SJSA1 (cell line): ENCODE results near the gene EXOC2. TPM values are rescaled to one million over a fixed set of nuclear protein-coding genes. Genes with fewer than 3 reads are reported as not detected.
"Not testable (repeated sequence)": the region's sequence is repeated elsewhere in the genome, so short reads cannot be mapped to it uniquely, and the experiment has no call there.

Experiments used
- DNase-seq, 2 experiments: peaks; one replicate each; pipeline ENCODE4 v3.0.0-alpha.2; 2015 to 2020; ENCODE audit warnings: low spot score in 2 of 2, low read depth in 1 of 2
- H3K27ac ChIP-seq: fragments of 250-450 bp; sonication (Bioruptor Pico); 2 replicates; pipeline ENCODE4 v1.5.1; 2020; ENCODE audit warnings: mild to moderate bottlenecking, moderate library complexity
- H3K27me3 ChIP-seq: fragments of 250-450 bp; sonication (Bioruptor Pico); replicated peaks from 2 replicates; pipeline ENCODE4 v1.5.1; 2020; ENCODE audit warnings: mild to moderate bottlenecking, moderate library complexity
- H3K36me3 ChIP-seq: fragments of 250-450 bp; sonication (Bioruptor Pico); 2 replicates; pipeline ENCODE4 v1.5.1; 2020; ENCODE audit warnings: mild to moderate bottlenecking
- H3K4me1 ChIP-seq: fragments of 250-450 bp; sonication (Bioruptor Pico); replicated peaks from 2 replicates; pipeline ENCODE4 v1.6.1; 2021; ENCODE audit warnings: mild to moderate bottlenecking
- H3K4me3 ChIP-seq: fragments of 250-450 bp; sonication (Bioruptor Pico); 2 replicates; pipeline ENCODE4 v1.5.1; 2020; ENCODE audit warnings: mild to moderate bottlenecking
- H3K9me3 ChIP-seq: fragments of 250-450 bp; sonication (Bioruptor Pico); replicated peaks from 2 replicates; pipeline ENCODE4 v1.5.1; 2020; ENCODE audit warnings: mild to moderate bottlenecking
- total RNA-seq: library from RNA; depleted of rRNA; stranded (reverse); fragments of >200 nt; shearing (Covaris generic); gene quantifications from 2 replicates; pipeline ENCODE4 v1.2.3, GENCODE V29; 2014

EXOC2 gene
- total RNA-seq, 1 experiment from 2014 or later: 86.5 TPM

GRCh38 chr6:562052-562676 lies 130.8 kb downstream of the EXOC2 start:
- Histone ChIP-seq H3K4me1 (peaks cover 10% of the 10 kb centered on the region), H3K36me3 (peaks cover 62% of the 10 kb centered on the region), H3K9me3 (no peaks in the 10 kb centered on the region), H3K27ac (no peak overlapping the region), H3K4me3 (no peak overlapping the region), H3K27me3 (no peaks in the 10 kb centered on the region)
- DNase-seq: no peak

GRCh38 chr6:561335-561734 lies 131.6 kb downstream of the EXOC2 start:
- H3K27me3 ChIP-seq, H3K9me3 ChIP-seq, DNase-seq, H3K4me3 ChIP-seq, H3K27ac ChIP-seq: not testable (repeated sequence)
- Histone ChIP-seq H3K4me1 (peaks cover 10% of the 10 kb centered on the region), H3K36me3 (peaks cover 68% of the 10 kb centered on the region)

DNA sequence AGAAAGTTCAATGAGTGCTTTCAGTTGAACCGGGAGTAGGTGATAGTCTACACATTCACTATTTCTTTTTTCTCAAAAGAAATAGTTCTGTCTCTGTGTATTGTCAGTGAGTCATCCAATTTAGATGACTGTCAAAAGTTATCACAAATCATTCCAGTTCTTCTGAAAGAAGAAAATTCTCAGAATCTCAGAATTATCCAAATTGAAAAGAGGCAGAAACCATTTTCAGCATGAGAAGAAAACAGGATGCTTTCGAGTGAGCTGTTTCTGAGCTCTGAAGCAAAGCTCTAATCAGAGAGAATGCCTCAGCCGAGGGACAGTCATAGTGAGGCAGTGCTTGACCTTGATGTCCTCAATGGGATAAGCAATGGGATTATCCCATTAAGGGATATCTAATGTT lies 134.0 kb downstream of the EXOC2 start:
- Histone ChIP-seq H3K4me3 (no peak overlapping the region), H3K4me1 (peaks cover 10% of the 10 kb centered on the region), H3K36me3 (peaks cover 84% of the 10 kb centered on the region), H3K9me3 (no peaks in the 10 kb centered on the region), H3K27ac (no peak overlapping the region), H3K27me3 (no peaks in the 10 kb centered on the region)
- DNase-seq: peak in 1 of 2 experiments; percentile 20

DNA sequence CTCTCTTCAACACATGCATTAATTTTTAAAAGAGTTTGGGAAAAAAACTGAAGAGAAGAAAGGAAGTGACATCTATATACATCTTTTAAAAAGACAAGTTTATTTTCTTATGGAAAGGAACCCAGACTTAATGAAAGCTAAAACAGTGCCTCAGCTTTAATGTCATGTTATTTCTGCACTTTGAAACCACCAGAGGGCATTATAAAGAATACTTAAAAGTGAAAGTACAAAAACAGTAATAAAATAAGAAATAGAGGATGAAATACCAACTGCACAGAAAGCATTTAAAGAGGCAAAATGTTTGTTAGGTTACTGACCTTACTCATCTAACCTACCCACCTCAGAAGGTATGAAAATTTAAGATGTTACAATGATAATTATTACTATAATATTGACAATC lies 134.8 kb downstream of the EXOC2 start:
- H3K9me3 ChIP-seq: no peaks in the 10 kb centered on the region
- H3K36me3 ChIP-seq: peaks cover 84% of the 10 kb centered on the region
- no peak for DNase-seq

DNA sequence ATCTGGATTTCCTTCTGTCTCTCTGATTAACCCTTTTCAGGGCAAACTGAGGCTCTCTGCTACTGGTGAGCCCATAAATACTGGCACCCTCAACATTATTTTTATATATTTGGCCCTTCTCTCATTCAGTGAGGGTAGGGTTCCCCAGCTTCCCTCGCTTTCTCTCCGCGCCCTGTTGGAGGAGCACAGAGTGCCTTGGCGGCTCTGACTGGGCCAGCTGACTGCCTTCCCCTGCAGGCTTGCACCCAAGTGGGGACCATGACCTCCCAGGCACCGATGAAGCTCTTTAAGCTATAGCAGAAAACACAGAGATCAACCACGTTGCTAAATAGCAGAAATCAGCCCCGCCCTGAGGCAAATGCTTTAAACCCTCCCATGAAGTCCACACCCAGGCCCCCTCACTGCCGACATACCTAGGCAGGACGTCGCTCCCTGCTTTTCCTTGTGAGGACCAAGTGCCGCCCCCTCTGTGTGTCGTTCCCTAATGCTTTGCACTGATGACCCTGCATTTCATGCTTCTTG lies 141.0 kb downstream of the EXOC2 start:
- Histone ChIP-seq H3K4me3 (no peak overlapping the region), H3K9me3 (no peaks in the 10 kb centered on the region), H3K27ac (no peak overlapping the region), H3K27me3 (no peaks in the 10 kb centered on the region), H3K36me3 (peaks cover 73% of the 10 kb centered on the region), H3K4me1 (peaks cover 7% of the 10 kb centered on the region)
- DNase-seq: no peak

More for the DNA sequence above, 134.8 kb downstream of the EXOC2 start:
- no peak overlapping the region for H3K27ac ChIP-seq
- no peaks in the 10 kb centered on the region for H3K27me3 ChIP-seq
- H3K4me3 ChIP-seq: no peak overlapping the region
- H3K4me1 ChIP-seq: peaks cover 10% of the 10 kb centered on the region

- H3K9me3 ChIP-seq: no peaks in the 10 kb centered on the region
- peaks cover 7% of the 10 kb centered on the region for H3K4me1 ChIP-seq
- H3K27ac ChIP-seq: no peak overlapping the region
- peak; percentile 60 to 84 for DNase-seq
- no peak overlapping the region for H3K4me3 ChIP-seq
- H3K27me3 ChIP-seq: no peaks in the 10 kb centered on the region
- H3K36me3 ChIP-seq: peaks cover 73% of the 10 kb centered on the region
These were observed 141.5 kb downstream of the EXOC2 start for GRCh38 chr6:551405-551804.

GRCh38 chr6:549906-550305 lies 143.0 kb downstream of the EXOC2 start:
- peaks cover 7% of the 10 kb centered on the region for H3K4me1 ChIP-seq
- H3K27ac ChIP-seq: no peak overlapping the region
- H3K4me3 ChIP-seq: no peak overlapping the region
- DNase-seq: no peak
- no peaks in the 10 kb centered on the region for H3K9me3 ChIP-seq
- H3K36me3 ChIP-seq: peaks cover 61% of the 10 kb centered on the region
- no peaks in the 10 kb centered on the region for H3K27me3 ChIP-seq

- no peak overlapping the region for H3K27ac ChIP-seq
- no peaks in the 10 kb centered on the region for H3K9me3 ChIP-seq
- no peak for DNase-seq
- no peaks in the 10 kb centered on the region for H3K27me3 ChIP-seq
- peaks cover 7% of the 10 kb centered on the region for H3K4me1 ChIP-seq
- H3K4me3 ChIP-seq: no peak overlapping the region
- H3K36me3 ChIP-seq: peaks cover 55% of the 10 kb centered on the region
These were observed 144.4 kb downstream of the EXOC2 start for GRCh38 chr6:548517-548916.

DNA sequence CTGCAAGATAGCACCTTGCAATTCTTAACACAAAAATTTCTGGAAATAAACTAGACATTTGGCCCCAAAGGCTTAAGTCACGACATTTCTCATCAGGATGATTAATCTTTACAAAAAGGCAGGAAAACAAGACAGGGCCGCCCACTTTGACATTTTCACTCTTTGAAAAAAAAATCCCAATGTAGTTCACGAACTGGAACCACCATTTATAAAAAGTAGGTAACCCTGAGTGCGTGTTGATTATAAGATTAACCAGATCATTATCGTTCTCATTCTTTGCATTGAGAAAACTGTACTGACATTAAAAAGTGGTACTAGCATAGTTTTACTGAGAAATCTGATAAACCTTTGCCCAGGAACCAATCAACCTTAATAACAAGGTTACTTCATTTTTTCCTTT lies 144.8 kb downstream of the EXOC2 start:
- no peaks in the 10 kb centered on the region for H3K9me3 ChIP-seq
- H3K4me1 ChIP-seq: peaks cover 7% of the 10 kb centered on the region
- no peak overlapping the region for H3K27ac ChIP-seq
- no peak overlapping the region for H3K4me3 ChIP-seq
- no peaks in the 10 kb centered on the region for H3K27me3 ChIP-seq
- H3K36me3 ChIP-seq: peaks cover 55% of the 10 kb centered on the region
- no peak for DNase-seq

DNA sequence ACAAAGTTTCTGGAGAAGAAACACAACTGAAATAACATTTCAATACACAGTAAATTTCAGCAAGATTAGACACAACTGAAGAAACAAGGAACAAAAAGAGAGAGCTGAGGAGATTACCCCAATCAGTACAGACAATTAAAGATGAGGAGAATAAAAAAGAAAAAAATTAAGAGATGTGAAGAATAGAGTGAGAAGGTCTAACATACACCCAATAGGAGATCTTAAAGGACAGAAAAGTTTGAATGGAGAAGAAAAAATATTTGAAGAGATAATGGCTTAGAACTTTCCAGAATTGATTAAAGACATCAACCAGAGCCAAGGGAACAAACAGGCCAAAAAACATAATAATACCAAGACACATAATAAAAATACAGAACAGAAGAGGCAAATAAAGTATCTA lies 152.4 kb downstream of the EXOC2 start:
- Histone ChIP-seq H3K9me3 (no peaks in the 10 kb centered on the region; the same call in 1 of the 2 replicates), H3K4me1 (no peaks in the 10 kb centered on the region), H3K4me3 (no peak overlapping the region), H3K36me3 (peaks cover 51% of the 10 kb centered on the region), H3K27ac (no peak overlapping the region), H3K27me3 (no peaks in the 10 kb centered on the region)
- no peak for DNase-seq

- Histone ChIP-seq H3K4me3 (no peak overlapping the region), H3K27me3 (no peaks in the 10 kb centered on the region), H3K27ac (no peak overlapping the region), H3K4me1 (no peaks in the 10 kb centered on the region), H3K9me3 (no peaks in the 10 kb centered on the region; the same call in 1 of the 2 replicates), H3K36me3 (peaks cover 40% of the 10 kb centered on the region)
- DNase-seq: no peak
These were observed 155.8 kb downstream of the EXOC2 start for GRCh38 chr6:537114-537513.

GRCh38 chr6:530425-530824 lies 162.5 kb downstream of the EXOC2 start:
- peaks cover 47% of the 10 kb centered on the region for H3K36me3 ChIP-seq
- H3K4me1 ChIP-seq: no peaks in the 10 kb centered on the region
- no peak overlapping the region for H3K27ac ChIP-seq
- no peak for DNase-seq
- H3K27me3 ChIP-seq: no peaks in the 10 kb centered on the region
- H3K9me3 ChIP-seq: no peaks in the 10 kb centered on the region
- H3K4me3 ChIP-seq: no peak overlapping the region

DNA sequence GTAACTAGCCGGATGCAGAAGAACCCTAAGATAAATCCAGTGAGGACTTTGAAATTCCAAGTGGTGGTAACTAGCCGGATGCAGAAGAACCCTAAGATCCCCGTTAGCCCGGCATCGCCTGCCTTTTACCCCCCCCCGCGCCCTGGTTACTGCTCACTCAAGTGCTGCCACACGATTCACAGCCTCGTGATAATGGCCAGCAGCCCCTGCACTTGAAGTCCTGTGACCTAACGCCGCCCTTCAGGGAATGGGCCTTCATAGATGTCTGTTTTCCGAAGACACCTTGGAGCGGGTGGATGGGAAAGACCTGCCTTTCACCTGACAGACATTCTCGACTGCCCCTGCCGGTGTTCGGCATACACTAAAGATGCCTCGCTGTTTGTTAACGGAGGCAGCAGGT lies 163.9 kb downstream of the EXOC2 start:
- H3K9me3 ChIP-seq: no peaks in the 10 kb centered on the region

DNA sequence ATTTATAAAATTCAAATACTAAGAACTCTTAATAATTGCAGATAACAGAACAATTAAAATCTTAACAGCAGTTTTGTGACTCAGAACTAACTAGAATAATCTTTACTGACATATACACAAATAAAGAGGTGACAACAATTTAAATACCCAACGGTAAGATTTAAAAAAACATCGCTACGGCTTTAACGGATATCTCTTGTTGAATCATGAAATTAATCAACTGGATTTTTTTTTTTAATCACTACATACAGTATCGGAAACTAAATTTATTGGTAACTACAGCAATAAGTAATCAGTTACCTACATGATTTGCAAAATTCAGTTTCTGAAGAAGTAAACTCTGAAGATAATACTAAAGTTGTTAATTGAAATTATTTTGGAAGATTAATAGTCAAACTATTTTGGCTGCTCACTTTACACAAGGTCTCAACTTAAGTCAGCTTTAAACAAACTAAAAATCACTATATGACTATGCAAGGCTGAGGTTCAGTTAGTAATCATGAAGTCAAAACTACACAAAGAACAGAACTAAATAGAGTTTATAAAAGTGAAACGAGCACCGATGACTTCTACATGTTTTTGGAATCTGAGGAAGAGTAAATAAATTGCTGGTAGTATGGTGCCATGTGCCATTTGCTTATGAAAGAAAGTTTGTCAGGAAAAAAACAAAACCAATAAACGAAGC lies 164.8 kb downstream of the EXOC2 start:
- no peak for DNase-seq
- Histone ChIP-seq H3K4me1 (no peaks in the 10 kb centered on the region), H3K4me3 (no peak overlapping the region), H3K36me3 (peaks cover 51% of the 10 kb centered on the region), H3K27me3 (no peaks in the 10 kb centered on the region), H3K27ac (no peak overlapping the region), H3K9me3 (no peaks in the 10 kb centered on the region)

More for the DNA sequence above, 163.9 kb downstream of the EXOC2 start:
- no peaks in the 10 kb centered on the region for H3K4me1 ChIP-seq
- H3K36me3 ChIP-seq: peaks cover 47% of the 10 kb centered on the region
- H3K27ac ChIP-seq: no peak overlapping the region
- H3K4me3 ChIP-seq: no peak overlapping the region
- no peak for DNase-seq
- H3K27me3 ChIP-seq: no peaks in the 10 kb centered on the region
